ENCODE measurements around the gene UTS2R. TPM values are rescaled to one million over a fixed set of nuclear protein-coding genes. Genes with fewer than 3 reads are reported as not detected.

The UTS2R gene
- total RNA-seq, 1 donor from 2014 or later, result not detected

GRCh38 chr17:82331345-82331939, 40.1 kb upstream of the UTS2R start:
- Mint-ChIP-seq H3K9me3 (ENCODE audit: unreplicated experiment) (no peaks in the 10 kb centered on the region), H3K27me3 (ENCODE audit: unreplicated experiment) (peaks cover 26% of the 10 kb centered on the region), H3K4me3 (ENCODE audit: unreplicated experiment) (no peak overlapping the region), H3K4me1 (ENCODE audit: unreplicated experiment) (peaks cover 2% of the 10 kb centered on the region), H3K36me3 (ENCODE audit: low read depth, unreplicated experiment) (no peaks in the 10 kb centered on the region), H3K27ac (ENCODE audit: unreplicated experiment) (no peak overlapping the region)
- TF ChIP-seq, protein P1, sequence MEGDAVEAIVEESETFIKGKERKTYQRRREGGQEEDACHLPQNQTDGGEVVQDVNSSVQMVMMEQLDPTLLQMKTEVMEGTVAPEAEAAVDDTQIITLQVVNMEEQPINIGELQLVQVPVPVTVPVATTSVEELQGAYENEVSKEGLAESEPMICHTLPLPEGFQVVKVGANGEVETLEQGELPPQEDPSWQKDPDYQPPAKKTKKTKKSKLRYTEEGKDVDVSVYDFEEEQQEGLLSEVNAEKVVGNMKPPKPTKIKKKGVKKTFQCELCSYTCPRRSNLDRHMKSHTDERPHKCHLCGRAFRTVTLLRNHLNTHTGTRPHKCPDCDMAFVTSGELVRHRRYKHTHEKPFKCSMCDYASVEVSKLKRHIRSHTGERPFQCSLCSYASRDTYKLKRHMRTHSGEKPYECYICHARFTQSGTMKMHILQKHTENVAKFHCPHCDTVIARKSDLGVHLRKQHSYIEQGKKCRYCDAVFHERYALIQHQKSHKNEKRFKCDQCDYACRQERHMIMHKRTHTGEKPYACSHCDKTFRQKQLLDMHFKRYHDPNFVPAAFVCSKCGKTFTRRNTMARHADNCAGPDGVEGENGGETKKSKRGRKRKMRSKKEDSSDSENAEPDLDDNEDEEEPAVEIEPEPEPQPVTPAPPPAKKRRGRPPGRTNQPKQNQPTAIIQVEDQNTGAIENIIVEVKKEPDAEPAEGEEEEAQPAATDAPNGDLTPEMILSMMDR (IDR thresholded peaks at IDR 0.05; ENCODE audit: unreplicated experiment), result no peak
- no peak for DNase-seq (ENCODE audit: low spot score)

- DNase-seq (ENCODE audit: low spot score), result no peak
- Mint-ChIP-seq H3K27me3 (ENCODE audit: unreplicated experiment) (peaks cover 28% of the 10 kb centered on the region), H3K4me3 (ENCODE audit: unreplicated experiment) (no peak overlapping the region), H3K9me3 (ENCODE audit: unreplicated experiment) (no peaks in the 10 kb centered on the region), H3K4me1 (ENCODE audit: unreplicated experiment) (peaks cover 2% of the 10 kb centered on the region), H3K36me3 (ENCODE audit: low read depth, unreplicated experiment) (no peaks in the 10 kb centered on the region), H3K27ac (ENCODE audit: unreplicated experiment) (no peak overlapping the region)
- TF ChIP-seq, protein P1 (IDR thresholded peaks at IDR 0.05; ENCODE audit: unreplicated experiment), result no peak
Measured at GRCh38 chr17:82332669-82333278, 38.8 kb upstream of the UTS2R start.

DNA sequence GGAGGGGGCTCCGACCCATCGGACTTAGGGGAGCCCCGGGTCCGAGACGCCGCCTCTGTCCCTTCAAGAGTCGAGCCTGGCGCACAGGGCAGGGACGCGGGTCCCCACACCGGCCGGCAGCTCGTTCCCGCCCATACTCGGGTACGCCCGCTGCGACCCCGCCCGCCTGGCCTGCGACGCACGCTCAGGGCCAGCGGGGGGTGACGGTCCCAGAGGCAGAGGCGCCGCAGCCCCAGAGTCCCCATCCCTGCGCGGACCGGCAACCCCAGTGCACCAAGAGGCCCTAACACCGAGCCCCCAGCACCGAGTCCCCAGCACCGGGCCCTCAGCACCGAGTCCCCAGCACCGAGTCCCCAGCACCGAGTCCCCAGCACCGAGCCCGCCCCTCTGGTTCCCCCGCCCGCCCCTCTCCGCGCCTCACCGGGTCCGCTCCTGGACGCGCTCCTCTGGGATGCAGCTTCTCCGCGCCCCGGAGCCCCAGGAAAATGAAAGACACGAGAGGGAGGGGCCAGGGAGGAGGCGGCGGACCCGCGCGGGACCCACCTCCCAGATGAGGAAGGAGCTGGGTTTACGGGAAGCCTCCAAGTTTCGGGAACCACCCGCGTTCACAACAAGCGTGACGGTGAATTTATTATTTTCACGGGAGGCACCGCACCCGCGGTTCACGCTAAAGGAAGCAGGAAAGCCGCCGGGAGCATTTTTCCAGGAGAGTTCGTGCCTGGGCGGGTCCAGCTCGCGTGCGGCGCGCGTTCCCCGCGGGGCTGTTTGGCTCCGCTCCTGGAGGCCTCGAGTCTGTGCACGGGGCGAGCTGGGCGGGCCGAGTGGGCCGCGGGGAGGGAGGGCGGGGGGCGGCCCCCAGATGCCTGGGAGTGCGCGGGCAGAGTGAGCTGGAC, 38.0 kb upstream of the UTS2R start, which contains the start of gene SECTM1:
SECTM1 (minus strand) TSS at position 488 of the 893 bp plus-strand sequence. CDS start 6,526 bp downstream, outside the sequence.
- Mint-ChIP-seq H3K27ac (ENCODE audit: unreplicated experiment) (no peak within 1 kb of the TSS), H3K4me1 (ENCODE audit: unreplicated experiment) (peaks cover 2% of the 10 kb centered on the region), H3K9me3 (ENCODE audit: unreplicated experiment) (no peaks in the 10 kb centered on the region), H3K4me3 (ENCODE audit: unreplicated experiment) (no peak within 1 kb of the TSS), H3K36me3 (ENCODE audit: low read depth, unreplicated experiment) (no peaks in the 10 kb centered on the region), H3K27me3 (ENCODE audit: unreplicated experiment) (peaks cover 28% of the 10 kb centered on the region)
- no peak for DNase-seq (ENCODE audit: low spot score)
- TF ChIP-seq, protein P1 (IDR thresholded peaks at IDR 0.05; ENCODE audit: unreplicated experiment), result no peak

GRCh38 chr17:82334204-82334621, 37.4 kb upstream of the UTS2R start:
- Mint-ChIP-seq H3K9me3 (ENCODE audit: unreplicated experiment) (no peaks in the 10 kb centered on the region), H3K27me3 (ENCODE audit: unreplicated experiment) (peaks cover 26% of the 10 kb centered on the region), H3K27ac (ENCODE audit: unreplicated experiment) (no peak overlapping the region), H3K4me1 (ENCODE audit: unreplicated experiment) (peaks cover 2% of the 10 kb centered on the region), H3K36me3 (ENCODE audit: low read depth, unreplicated experiment) (no peaks in the 10 kb centered on the region), H3K4me3 (ENCODE audit: unreplicated experiment) (no peak overlapping the region)
- DNase-seq (ENCODE audit: low spot score), result no peak
- TF ChIP-seq, protein P1 (IDR thresholded peaks at IDR 0.05; ENCODE audit: unreplicated experiment), result no peak

Data from endothelial cell (in vitro differentiated cells).